GDM1 (cell line): ENCODE data around the gene PDZD4.
A peak's percentile ranks its signal among the peaks of the same experiment; 100 is the strongest.

Experiments used
- DNase-seq: peaks from one replicate; lab custom pipeline; 2025; lab: John Stamatoyannopoulos, UW

PDZD4 gene

DNA sequence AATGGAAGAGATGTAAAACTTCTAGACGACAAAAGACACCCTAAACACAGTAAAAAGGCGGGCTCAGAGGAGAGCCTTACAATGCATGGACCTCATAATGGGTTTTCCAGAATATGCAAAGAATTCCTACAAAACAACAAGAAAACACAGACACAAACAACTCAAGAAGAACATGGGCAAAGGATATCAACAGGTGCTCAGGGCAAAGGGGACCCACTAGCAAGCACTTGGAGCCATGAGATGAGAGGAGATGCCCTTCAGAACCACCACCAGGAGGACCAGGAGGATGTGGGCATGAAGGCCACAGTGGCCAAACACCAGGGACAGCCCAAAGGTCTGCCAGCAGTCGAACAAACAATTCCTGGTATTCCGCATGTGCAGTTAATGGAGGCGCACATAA, 17.2 kb downstream of the PDZD4 start:
- no peak for DNase-seq

DNA sequence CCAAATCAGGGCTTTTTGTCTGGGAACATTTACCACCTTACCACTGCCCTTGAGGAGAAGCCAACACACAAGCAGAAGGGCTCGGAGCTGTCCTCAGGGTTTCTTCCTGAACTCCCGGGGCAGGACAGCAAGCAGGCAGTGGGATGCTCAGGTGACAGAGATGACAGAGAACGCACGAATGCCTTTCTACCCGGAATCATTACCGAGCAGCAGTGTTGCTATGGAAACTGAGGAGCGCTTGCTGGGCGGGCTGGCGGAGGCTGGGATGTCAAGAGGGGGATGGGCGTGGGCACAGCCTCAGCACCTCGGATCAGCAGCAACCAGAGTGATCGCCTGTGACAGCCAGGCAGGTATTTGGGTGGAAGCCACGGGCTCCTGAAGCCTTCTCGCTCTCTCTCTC, 18.1 kb downstream of the PDZD4 start:
- no peak for DNase-seq

DNA sequence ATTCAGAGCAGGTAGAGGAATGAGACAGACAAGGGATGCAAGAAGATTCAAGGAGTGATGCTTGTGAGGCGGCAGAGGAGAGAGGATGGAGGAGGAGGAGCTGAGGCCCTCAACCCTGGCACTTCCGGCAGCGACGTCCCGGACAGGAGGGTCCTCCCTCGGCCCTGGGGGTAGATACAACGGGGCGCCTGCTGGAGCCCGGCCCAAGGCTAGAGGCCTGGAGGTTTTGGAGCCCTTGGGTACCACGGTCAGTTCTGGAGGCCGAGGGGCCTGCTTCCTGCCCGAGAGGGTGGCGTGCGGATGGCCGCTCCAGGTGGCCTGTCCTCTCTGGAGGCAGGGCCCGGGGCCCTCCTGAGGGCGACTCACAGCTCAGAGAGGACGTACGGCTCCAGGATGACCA, 22.4 kb downstream of the PDZD4 start:
- DNase-seq, result no peak

DNA sequence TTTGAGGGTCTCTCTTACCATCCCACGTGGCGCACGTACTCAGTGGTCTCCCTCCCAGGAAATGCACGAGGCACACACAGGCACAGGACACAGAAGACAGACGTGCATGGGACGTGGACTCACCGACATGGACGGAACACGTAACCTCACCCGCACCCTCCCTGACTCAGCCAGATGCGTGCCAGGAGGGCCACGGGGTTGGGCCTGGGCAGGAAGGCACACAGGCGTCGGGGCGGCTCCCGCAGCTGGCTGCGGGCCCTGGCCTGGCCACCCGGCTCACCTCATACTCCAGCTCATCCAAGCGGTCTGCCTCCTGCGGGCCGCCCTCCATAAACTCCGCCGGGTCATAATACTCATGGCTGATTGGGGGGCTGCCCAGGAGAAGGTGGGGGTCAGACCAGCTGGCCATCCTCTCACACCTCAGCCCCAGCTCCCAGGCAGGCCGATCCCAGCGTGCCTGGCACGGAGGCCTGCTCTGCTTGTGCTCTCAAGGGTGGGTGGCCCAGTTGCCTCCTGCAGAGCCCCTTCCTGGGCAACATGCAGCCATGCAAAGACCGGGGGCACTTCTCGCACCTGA, 23.3 kb downstream of the PDZD4 start:
- DNase-seq, result no peak

DNA sequence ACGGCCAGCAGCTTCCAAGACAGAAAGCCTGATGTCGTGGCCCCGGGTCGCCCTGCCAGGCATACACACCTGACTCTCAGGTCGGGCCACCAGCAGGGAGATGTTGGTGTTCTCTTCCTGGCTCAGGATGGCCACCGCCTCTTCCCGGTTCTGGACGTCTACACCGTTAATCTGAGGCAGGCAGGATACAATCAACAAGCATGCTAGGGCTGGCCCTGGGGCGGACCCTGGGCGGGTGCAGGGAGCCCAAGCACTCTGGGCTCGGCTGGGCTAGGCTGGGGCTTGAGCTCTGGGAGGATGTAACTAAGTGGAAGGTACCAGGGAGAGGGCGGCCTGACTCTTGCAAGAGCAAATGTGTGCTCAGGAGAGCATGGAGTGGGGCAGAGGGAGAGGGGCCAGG, 24.9 kb downstream of the PDZD4 start:
- no peak for DNase-seq

DNA sequence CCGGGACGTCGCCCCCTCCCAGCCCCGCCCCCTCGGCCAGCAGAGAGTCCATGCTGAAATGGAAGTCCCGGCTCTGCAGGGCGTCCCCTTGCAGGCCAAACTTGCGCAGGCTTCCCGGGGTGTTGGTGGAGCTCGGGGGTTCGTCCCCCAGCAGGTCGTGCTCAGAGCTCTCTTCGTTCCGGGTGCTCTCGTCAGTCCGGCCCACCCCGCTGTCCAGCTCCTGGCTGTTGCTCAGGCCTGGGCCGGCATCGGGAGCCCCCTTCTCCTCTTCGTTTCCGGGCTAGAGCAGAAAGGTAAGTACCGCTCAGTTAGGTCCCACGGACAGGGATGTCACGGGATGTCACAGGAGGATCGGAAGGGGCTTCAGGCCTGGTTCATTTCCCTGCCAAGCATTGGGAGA, 25.7 kb downstream of the PDZD4 start:
- no peak for DNase-seq

DNA sequence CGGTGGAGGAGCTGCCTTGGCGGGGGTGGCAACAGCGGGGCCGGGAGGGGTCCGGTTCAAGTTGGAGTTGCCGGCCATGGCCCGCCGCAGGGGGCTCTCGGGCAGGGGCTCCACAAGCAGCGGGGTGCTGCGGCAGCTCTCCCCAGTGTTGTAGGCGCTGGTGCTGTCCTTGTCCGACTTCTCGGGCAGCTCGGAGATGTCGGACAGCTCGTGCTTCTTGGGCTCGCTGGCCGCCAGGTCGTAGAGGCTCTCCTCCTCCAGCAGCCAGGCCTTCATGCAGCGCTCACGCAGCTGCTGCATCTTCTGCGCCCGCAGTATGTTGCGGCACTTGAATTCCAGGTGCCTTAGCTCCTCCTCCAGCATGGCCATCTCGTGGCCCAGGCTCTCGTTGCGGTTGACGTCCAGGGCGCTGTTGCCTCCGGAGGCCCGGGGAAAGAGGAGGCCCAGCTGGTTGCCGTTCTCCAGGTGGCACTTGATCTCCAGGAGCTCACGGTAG, 26.2 kb downstream of the PDZD4 start:
- no peak for DNase-seq

DNA sequence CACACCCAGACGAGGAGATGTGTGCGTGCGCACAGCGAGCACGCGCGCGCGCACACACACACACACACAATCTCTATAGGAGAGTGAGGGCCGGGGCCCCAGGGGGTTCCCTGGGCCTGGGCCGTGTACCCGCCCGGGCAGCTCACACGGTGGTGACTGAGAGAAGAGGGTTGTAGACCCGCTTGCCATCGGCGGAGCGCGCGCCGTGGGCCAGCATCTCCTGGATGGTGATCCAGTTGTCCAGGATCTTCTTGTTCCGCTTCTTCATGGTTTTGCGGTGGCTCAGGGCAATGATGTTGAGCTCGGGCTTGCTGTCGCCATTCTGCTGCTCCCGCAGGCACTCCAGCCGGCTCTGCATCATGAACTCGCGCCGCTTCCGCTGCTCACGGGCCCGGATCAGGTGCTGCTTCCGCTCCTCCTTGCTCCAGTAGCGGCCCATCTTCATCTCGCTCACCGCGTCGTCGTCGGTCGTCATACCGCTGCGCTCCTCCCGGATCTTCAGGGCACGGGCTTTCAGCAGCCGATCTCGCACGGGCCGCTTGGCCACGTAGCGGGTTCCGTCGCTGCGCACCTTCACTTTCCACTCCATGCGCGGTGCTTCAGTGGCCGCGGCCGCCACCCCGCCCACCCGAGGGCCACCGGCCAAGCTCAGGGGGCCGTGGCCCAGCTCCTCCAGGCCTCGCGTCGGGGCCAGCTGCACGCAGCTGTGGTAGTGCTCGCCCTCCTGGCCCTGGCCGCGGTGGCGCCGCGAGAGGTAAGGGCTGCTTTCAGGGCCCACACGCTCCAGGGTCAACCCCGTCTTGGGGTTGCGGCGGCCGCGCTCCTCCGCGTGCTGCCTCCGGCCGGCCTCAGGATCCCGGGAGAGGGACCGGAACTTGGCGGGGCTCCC, 26.9 kb downstream of the PDZD4 start:
- DNase-seq, result no peak

DNA sequence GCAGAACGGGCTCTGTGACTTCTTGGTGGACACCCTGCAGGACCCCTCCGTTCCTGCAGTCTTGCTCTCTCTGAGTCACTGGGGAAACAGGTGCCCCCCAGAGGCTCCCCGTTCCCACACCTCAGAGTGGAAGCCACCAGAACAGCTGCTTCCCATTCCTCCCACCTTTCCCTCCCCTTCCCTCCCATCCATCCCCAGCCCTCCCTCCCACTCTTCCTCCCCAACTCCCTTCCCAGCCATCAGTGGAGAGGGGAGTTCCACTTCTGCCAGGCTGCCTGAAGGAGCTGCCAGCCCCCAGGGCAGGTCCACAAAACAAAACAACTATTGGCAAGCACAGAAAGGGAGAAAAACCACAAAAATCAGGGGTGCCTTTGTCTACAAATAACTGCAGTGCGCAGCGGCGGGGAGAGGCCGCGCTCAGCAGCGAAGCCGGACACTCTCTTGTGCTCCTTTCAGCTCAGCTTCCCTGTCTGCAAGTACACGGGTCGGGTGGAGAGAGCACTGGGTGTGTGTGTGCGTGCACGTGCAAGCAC, 27.8 kb downstream of the PDZD4 start:
- DNase-seq, result no peak

DNA sequence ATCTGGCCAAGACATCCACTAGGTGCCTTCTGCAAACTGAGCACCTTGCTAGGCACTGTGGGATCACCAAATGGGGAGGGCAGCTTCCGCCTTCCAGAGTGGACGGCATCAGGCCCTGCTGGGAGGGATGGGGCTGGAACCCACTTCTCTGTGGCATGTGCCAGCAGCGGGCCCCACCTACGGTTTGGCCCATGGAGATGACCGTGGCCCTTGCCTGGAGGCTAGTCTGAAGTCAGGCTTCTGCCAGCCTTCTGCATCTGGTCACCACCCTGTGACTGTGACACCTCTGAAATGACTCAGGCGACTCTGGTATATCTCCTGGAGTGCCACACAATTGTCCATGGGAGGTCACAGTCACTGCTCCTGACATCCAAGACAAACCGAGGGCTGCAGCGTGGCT, 28.7 kb downstream of the PDZD4 start:
- DNase-seq, result no peak

DNA sequence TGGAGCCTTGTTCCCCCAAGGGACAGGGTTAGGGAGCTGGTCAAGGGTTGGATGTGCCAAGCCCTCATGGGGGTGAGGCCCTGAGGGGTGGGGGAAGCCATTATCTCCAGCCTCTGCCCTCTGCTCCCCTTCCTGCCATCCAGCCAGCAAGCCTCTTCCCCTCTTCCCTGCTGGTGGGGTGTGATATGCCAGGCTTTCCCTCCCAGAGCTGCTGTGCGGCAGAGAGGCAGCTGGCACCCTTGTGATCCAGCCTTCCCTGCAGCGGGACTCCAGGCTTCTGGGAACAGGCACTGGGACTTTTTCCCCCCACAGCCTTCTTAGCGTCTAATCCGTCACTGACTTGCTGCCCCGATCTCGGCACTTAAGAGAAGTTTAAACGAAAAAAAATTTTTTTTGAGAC, 29.6 kb downstream of the PDZD4 start:
- DNase-seq, result no peak

DNA sequence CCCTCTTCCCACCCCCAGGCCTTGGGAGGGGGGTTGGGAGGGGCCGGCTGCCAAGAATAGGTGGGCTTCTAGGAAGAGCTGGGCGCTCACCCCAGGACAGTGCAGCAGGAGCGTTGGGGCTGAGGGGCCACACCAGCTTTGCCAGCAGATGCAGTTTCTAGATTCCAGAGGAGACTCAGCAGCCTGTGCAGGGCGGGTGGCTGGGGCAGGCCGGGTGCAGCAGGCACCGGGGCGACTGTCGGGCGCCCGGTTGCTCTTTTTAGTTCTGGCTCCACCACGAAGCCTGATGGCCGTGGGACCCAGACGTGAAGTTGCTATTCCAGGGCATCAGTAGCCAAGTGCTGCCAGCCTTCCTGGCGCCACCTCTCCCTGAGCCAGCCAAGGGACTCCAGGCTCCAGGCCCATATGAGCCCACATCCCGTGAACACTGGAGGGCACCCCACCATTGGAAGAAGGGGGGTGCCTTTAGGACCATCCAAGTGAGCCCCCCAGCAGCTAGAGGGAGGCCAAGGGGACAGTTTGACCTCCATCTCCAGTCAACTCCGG, 30.1 kb downstream of the PDZD4 start:
- no peak for DNase-seq

DNA sequence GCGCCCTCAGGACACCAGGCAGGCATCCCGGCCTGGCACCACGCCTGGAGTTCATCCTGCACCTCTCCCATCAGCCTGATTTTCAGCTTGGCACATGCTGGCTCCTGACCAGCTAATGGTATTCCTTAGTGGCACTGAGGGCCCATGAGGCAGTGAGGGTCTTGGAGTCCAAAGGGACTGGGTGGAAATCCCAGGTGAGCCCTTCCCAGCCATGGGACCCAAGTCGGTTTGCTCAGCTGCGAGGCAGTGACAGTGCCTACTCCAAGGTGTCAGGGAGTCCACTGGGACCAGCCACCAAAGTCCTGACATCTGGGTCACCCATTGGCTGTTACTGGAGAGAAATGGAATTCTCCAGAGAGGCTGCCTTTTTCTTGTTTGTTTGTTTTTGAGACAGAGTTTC, 31.0 kb downstream of the PDZD4 start:
- no peak for DNase-seq

DNA sequence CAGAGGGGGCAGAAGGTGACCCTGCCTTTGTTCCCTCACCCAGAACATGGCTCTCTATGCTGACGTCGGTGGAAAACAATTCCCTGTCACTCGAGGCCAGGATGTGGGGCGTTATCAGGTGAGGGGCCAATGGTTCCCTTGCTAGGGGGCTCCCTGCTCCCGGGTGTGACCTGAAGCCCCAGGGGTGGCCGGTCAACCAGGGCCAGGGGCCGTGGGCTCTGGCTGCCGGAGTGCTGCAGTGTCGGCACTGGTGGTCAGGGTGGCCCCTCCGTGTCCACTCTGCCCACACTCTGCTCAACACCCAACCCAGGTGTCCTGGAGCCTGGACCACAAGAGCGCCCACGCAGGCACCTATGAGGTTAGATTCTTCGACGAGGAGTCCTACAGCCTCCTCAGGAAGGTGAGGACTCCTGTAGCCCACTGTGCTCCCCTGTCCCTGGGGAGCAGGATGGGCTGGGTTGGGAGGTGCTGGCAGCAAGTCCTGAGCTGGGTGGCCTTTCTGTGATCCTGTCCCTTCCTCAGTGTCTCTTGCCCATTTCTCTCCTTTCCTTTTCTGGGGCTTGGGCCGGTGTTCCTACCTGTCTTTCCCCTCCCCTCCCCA, 32.8 kb downstream of the PDZD4 start:
- no peak for DNase-seq

DNA sequence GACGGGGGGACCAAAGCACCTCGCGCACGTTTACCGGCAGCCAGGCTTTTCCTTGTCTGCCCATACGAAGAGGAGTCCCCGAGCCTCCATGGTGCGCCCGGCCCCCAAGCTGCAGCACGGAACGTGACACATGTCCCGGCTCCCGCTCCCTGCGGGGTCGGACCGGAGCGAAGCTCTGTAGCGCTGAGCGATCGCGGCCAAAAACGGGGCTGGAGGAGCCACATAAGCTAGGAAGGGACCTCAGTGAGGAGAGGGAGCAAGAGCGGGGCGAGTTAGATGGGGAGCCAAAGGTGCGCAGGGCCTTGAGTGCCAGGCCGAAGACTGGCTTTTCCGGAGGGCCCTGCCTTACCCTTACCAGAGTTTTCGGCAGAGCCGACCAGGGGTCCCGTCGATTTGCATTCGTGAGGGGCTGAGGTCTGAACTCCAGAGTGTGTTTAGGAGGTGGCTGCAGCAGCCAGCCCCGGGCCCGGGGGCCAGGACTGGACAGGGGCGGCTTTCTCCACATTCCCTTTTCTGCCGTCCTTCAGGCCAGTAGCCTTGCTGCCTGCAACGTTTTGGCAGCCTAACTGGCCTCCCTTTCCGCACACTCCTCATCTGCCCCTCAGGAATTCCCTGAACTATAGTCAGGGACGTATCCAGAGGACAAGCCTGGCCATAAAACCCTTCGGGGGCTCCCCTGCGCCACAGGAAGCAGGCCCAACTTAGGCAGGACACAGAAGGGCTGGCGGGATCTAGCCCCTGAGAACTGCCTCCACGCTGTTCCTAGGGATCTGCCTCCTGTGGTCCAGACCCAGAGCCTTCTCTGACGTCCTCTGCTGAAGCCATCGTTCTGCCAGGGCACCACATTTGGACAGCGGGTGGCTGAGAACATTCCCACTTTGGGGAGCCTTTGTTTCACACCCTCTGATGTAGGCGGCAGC, 35.2 kb downstream of the PDZD4 start:
- no peak for DNase-seq

DNA sequence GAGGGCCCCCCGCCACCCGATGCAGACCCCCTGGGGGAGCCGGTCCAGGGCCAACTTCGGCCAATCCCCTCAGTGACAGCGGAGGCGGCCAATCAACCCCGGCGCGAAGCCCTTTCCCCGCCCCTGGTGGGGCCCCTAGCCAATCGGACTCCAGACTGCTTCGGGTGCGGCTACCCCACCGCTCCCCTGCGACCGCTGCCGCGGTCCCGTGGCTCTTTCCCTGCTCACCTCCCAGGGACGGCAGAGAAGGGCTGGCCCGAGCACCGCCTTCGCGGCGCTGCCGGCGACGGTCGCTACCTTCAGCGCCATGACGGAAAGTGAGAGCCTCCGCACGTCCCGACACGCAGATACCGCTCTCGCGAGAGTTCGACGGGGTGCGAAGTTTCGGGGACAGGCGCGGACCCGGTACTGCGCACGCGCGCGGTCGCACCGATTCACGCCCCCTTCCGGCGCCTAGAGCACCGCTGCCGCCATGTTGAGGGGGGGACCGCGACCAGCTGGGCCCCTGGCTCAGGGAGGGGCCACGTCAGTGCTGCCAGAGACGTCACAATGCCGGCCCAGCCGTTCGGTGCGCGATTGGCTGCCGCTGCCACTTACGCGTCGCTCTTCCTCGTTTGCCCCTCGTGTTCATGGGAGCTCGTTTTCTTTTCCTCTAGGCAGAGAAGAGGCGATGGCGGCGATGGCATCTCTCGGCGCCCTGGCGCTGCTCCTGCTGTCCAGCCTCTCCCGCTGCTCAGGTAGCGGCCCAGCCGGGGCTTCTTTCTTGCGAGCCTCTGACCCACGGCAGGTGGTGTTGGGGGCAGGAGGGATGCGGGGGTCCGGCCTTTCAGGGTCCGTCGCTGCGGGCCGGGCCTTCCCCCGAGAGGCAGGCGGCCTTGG, 36.1 kb downstream of the PDZD4 start, which contains the start of the genes IDH3G and SSR4:
IDH3G (minus strand) TSS at position 358 of the 879 bp plus-strand sequence; CDS start at position 309, 49 bp downstream.
SSR4 (plus strand) TSS at position 651 of the 879 bp plus-strand sequence; CDS start at position 671, 20 bp downstream.
- DNase-seq, result peak; percentile 94

DNA sequence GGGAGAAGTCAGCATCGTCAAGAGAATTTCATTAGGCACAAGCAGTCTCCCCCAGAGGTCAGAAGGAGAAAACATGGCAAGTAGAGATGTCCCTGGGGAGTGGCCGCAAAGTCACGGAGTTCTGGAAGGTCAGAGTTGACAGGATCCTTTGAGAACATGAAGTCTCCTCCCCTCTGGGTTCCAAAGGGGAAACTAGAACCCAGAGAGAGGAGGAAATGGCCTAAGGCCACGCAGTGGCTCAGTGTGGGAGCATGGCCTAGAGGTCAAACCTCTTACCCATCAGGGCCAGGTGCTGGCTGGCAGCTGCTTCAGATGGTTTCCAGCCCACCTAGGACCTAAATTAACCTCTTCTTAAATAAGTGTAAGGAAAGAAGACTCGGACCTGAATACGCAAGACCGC, 37.1 kb downstream of the PDZD4 start:
- DNase-seq, result no peak

DNA sequence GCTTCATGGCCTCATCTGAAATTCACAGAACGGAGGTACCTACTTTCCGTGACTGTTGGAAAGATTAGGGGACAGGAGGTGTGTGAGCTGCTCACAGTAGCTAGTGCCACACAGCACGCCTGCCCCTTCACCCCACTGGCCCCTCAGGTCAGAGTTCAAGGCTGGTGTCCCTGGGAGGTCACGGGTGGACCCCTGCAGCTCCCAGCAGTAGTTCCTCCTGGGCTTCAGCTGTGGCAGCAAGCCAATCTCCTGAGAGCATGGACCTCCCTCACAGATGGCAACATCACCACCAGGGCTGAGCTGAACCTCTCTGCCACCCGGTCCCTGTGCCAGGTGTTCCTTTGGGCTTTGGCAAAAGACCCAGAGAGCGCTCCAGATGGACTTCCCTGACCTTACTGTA, 38.0 kb downstream of the PDZD4 start:
- DNase-seq, result no peak

DNA sequence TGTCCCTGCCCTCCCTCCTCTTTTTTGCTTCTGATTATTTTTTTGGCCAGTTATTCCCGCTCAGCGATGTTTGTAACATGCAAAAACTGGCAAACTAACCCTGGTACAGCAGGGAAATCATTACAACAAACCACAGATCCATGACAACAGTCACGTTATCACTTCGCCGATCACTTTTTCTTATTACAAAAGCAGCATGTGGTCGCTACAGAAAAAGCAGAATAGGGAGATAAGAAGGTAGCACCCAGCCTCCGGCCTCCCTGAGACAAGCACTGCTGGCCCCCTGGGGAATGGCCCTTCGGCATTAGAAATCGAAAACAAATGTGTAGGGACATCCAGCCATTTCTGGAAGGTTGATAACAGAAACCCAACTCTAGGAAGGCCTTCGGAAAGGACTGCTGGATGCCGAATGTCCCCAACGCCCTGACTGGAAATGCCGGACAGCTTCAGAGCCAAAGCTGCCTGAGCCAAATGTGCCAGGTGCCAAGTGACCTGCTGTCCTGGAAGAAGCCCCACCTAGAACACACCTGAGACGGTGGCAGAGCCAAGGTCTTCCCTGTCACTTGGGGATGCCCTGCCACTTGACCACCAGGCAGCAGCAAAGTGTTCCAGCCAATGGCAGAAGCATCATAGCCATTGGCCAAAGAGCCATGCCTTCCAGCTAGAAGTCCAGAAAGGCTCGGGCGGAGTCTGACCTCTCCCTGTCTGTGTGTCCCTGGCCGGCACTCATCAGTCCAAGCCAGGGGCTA, 39.1 kb downstream of the PDZD4 start:
- no peak for DNase-seq

DNA sequence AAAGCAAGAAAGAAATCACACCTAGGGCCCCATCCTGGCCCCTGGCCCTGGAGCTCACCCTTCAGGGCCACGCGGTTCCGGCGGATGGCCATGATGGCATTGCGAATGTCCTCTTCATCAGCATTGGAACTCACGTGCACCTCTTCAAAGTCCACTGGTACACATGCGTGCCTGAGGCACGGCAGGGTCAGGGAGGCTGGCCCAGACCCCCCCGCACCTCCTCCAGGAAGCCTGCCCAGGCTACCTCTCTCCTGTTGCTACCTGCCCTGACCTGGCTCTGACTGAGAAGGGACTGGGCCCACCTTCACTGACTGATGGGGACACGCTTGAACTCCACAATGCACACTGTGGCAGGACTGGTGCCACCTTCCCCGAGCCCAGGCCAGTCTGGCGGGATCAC, 40.7 kb downstream of the PDZD4 start:
- no peak for DNase-seq
